GM23248 (cell line): ENCODE data around the gene DPYD. TPM values are rescaled to one million over a fixed set of nuclear protein-coding genes. Genes with fewer than 3 reads are reported as not detected.

Experiments used
- DNase-seq: peaks from one replicate; pipeline ENCODE4 v3.0.0-alpha.2; 2015
- H2AFZ ChIP-seq: fragments of 200-600 bp; sonication (generic); 2 replicates; pipeline ENCODE4 v1.6.1; 2016; ENCODE audit warnings: antibody characterized with exemption
- H3F3A ChIP-seq: fragments of 200-600 bp; sonication (generic); 2 replicates; pipeline ENCODE4 v1.6.1; 2016; ENCODE audit warnings: mild to moderate bottlenecking, antibody characterized with exemption, mixed run types; ENCODE audit not compliant: insufficient read depth
- H3K27ac ChIP-seq: fragments of 200-600 bp; sonication (generic); 2 replicates; pipeline ENCODE4 v1.5.1; 2016; ENCODE audit warnings: mild to moderate bottlenecking
- H3K27me3 ChIP-seq: fragments of 200-600 bp; sonication (generic); replicated peaks from 2 replicates; pipeline ENCODE4 v1.6.1; 2016; ENCODE audit warnings: mild to moderate bottlenecking; ENCODE audit not compliant: insufficient read depth
- H3K36me3 ChIP-seq: fragments of 200-600 bp; sonication (generic); 2 replicates; pipeline ENCODE4 v1.6.1; 2016; ENCODE audit warnings: low read depth, mild to moderate bottlenecking
- H3K4me1 ChIP-seq: fragments of 200-600 bp; sonication (generic); 2 replicates; pipeline ENCODE4 v1.6.1; 2016; ENCODE audit warnings: mild to moderate bottlenecking; ENCODE audit not compliant: insufficient read depth
- H3K4me2 ChIP-seq: fragments of 200-600 bp; sonication (generic); one replicate; pipeline ENCODE4 v1.6.1; 2016; ENCODE audit warnings: mild to moderate bottlenecking; ENCODE audit not compliant: unreplicated experiment
- H3K4me3 ChIP-seq: fragments of 200-600 bp; sonication (generic); 2 replicates; pipeline ENCODE4 v1.5.1; 2016; ENCODE audit warnings: mild to moderate bottlenecking
- H3K79me2 ChIP-seq: fragments of 200-600 bp; sonication (generic); 2 replicates; pipeline ENCODE4 v1.6.1; 2016; ENCODE audit warnings: mild to moderate bottlenecking; ENCODE audit not compliant: insufficient read depth
- H3K9ac ChIP-seq: fragments of 200-600 bp; sonication (generic); 2 replicates; pipeline ENCODE4 v1.6.1; 2016; ENCODE audit warnings: mild to moderate bottlenecking
- H3K9me2 ChIP-seq: fragments of 200-600 bp; sonication (generic); 2 replicates; pipeline ENCODE4 v1.6.1; 2016; ENCODE audit warnings: mixed run types, mild to moderate bottlenecking, moderate library complexity; ENCODE audit not compliant: insufficient read depth
- H3K9me3 ChIP-seq: fragments of 200-600 bp; sonication (generic); one replicate; pipeline ENCODE4 v1.6.1; 2017; ENCODE audit warnings: low read depth
- H4K20me1 ChIP-seq: fragments of 200-600 bp; sonication (generic); 2 replicates; pipeline ENCODE4 v1.6.0; 2016; ENCODE audit not compliant: insufficient read depth
- EZH2 ChIP-seq: fragments of 200-600 bp; sonication (generic); IDR thresholded peaks from 2 replicates; pipeline ENCODE4 v1.6.1; 2018; ENCODE audit warnings: antibody characterized with exemption, mild to moderate bottlenecking; ENCODE audit not compliant: insufficient read depth, poor library complexity, severe bottlenecking
- EZH2phosphoT487 ChIP-seq: fragments of 200-600 bp; sonication (generic); IDR thresholded peaks from 2 replicates; pipeline ENCODE4 v1.6.1; 2018; ENCODE audit warnings: antibody characterized with exemption, moderate library complexity, mild to moderate bottlenecking, low read depth; ENCODE audit not compliant: insufficient read depth
- WGBS, 2 experiments: methylation state at CpG; one replicate each; pipeline ENCODE4 v1.1.6; 2015 to 2017; ENCODE audit warnings: low lambda C conversion rate in 2 of 2, low coverage in 1 of 2; ENCODE audit errors: missing lambda C conversion rate in 2 of 2; 5-methylcytosine and 5-hydroxymethylcytosine counted together
- in situ Hi-C: fragments of 300-500 bp; cut with MboI; formaldehyde crosslinking; loops from 2 replicates; pipeline ENCODE4 v1.15.0; 2020
- polyA plus RNA-seq: library from polyadenylated mRNA; unstranded; fragments of >200 nt; fragmentation: Nextera tagmentation; extraction: Ambion mirVana; gene quantifications from 2 replicates; pipeline ENCODE4 v1.2.1, GENCODE V29; 2016
- total RNA-seq: library from RNA; depleted of rRNA; stranded (reverse); fragments of >200 nt; shearing (Covaris generic); gene quantifications from 2 replicates; pipeline ENCODE4 v1.2.3, GENCODE V29; 2014

DPYD gene
- total and polyA plus RNA-seq, 2 experiments from 2014 or later: 38.4 to 70.7 TPM

DNA sequence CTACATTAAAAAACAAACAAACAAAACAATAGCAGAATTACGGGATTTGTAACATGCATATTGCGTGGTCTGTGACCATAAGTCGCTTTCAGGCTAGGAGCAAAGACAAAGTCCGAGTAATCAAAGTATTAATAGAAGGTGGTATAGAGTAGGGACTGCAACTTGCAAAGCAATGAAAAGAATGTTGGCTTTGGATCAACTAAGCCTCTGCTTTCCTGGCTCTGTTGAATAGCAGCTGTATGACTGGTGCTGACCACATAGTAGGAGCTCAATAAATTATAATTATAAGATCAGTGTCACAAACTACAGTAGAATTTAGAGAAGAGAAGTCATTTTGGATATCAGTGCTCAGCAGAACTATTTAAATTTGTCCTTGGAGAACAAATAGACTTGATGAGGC, 586.4 kb downstream of the DPYD start:
- peak; percentile 83 for DNase-seq
- Histone ChIP-seq H3K4me1 (peaks cover 45% of the 10 kb centered on the region), H3K9me2 (no peaks in the 10 kb centered on the region), H4K20me1 (no peaks in the 10 kb centered on the region), H3K4me2 (peak overlapping the region; percentile 65), H2AFZ (no peak overlapping the region), H3K9ac (no peak overlapping the region), H3K79me2 (no peaks in the 10 kb centered on the region), H3K9me3 (no peaks in the 10 kb centered on the region), H3K4me3 (no peak overlapping the region), H3K27me3 (no peaks in the 10 kb centered on the region), H3K36me3 (no peaks in the 10 kb centered on the region), H3K27ac (0 out of 2 replicates have a peak overlapping the region, but pooled peaks have one; percentile 14), H3F3A (peaks cover 38% of the 10 kb centered on the region)
- WGBS, 2 experiments: 46 to 60% methylated on average over 4 of the region's 4 CpGs
- in situ Hi-C loops: no loop called here
- TF ChIP-seq EZH2 (no peak), EZH2phosphoT487 (no peak)

DNA sequence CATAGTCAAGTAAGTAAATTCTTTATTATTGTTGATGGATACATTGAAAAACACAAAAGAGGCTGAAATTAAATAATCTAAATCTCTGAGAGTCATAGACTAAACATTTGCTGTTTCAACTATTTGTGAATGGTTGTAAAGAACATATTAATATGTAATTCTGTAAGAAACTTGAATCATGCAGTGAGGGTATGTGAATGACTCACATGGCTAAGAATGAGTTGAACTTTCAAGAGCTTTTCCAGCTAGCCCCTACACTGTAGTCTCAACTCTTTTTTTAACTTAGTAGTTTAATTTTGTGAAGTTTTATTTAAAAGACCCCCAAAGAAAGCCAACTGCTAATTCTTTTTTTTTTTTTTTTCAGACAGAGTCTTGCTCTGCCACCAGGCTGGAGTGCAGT, 588.1 kb downstream of the DPYD start:
- H2AFZ ChIP-seq: no peak overlapping the region
- H3K36me3 ChIP-seq: no peaks in the 10 kb centered on the region
- H3K27me3 ChIP-seq: no peaks in the 10 kb centered on the region
- in situ Hi-C loops: no loop called here
- no peaks in the 10 kb centered on the region for H3K9me2 ChIP-seq
- no peaks in the 10 kb centered on the region for H4K20me1 ChIP-seq
- no peak overlapping the region for H3K9ac ChIP-seq
- peak overlapping the region; percentile 27 for H3K4me2 ChIP-seq
- peak; percentile 75 for DNase-seq
- H3K27ac ChIP-seq: peak overlapping the region; percentile 11; the same call in 1 of the 2 replicates
- H3K4me1 ChIP-seq: peaks cover 45% of the 10 kb centered on the region
- TF ChIP-seq EZH2 (no peak), EZH2phosphoT487 (no peak)
- no peaks in the 10 kb centered on the region for H3K9me3 ChIP-seq
- H3F3A ChIP-seq: peaks cover 38% of the 10 kb centered on the region
- H3K4me3 ChIP-seq: no peak overlapping the region
- no peaks in the 10 kb centered on the region for H3K79me2 ChIP-seq

DNA sequence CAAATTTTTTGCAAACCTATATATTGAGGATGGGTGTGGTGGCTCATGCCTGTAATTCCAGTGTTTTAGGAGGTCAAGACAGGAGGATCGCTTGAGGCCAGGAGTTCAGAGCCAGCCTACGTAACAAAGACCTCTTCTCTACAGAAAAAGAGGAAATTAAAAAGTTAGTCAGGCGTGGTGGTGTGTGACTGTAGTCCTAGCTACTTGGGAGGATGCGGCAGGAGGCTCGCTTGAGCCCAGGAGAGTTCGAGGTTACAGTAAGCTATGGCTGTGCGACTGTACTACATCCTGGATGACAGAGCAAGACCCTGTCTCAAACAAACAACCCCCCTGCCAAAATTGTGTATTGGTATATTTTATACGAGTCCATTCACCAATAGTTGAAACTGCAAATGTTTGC, 589.7 kb downstream of the DPYD start:
- Histone ChIP-seq H3K36me3 (no peaks in the 10 kb centered on the region), H3K4me1 (peaks cover 44% of the 10 kb centered on the region), H2AFZ (no peak overlapping the region), H3K27me3 (no peaks in the 10 kb centered on the region), H3K4me3 (no peak overlapping the region), H3K27ac (no peak overlapping the region), H3K9me3 (no peaks in the 10 kb centered on the region), H3F3A (peaks cover 36% of the 10 kb centered on the region), H3K9me2 (no peaks in the 10 kb centered on the region; the same call in 1 of the 2 replicates), H3K9ac (no peak overlapping the region), H3K79me2 (no peaks in the 10 kb centered on the region), H3K4me2 (no peak overlapping the region), H4K20me1 (no peaks in the 10 kb centered on the region)
- no peak for TF ChIP-seq EZH2
- TF ChIP-seq EZH2phosphoT487: no peak
- no peak for DNase-seq
- 96 to 98% methylated on average over 8 of the region's 8 CpGs for WGBS, 2 experiments
- in situ Hi-C loops: no loop called here

DNA sequence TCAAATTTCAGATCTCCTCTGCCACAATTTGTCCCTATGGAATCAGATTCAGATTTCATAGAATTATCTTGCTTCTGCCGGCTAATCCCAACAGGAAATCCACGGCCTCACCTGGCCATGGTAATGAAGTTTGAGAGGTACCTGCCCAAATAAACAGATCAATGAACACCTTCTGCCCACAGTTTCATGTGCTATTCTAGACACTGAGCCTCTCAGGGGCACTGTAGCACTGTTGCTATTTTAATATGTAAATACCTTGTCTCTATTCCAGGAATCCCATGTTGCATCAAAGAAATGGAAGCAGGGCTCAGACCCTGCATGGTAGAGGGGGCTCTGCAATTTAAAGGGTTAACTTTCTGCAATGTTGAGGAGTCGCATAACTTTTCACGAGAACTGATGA, 606.1 kb downstream of the DPYD start:
- Histone ChIP-seq H3K9me2 (no peaks in the 10 kb centered on the region), H3K79me2 (no peaks in the 10 kb centered on the region), H4K20me1 (no peaks in the 10 kb centered on the region), H3K4me1 (no peaks in the 10 kb centered on the region), H2AFZ (no peak overlapping the region), H3K9ac (no peak overlapping the region), H3K4me3 (no peak overlapping the region), H3K9me3 (no peaks in the 10 kb centered on the region), H3K27ac (no peak overlapping the region), H3K4me2 (no peak overlapping the region), H3K27me3 (no peaks in the 10 kb centered on the region), H3F3A (no peaks in the 10 kb centered on the region), H3K36me3 (no peaks in the 10 kb centered on the region)
- TF ChIP-seq EZH2phosphoT487 (no peak), EZH2 (no peak)
- in situ Hi-C loops: no loop called here
- no peak for DNase-seq
- WGBS, 2 experiments: 79 to 92% methylated on average over 4 of the region's 4 CpGs

DNA sequence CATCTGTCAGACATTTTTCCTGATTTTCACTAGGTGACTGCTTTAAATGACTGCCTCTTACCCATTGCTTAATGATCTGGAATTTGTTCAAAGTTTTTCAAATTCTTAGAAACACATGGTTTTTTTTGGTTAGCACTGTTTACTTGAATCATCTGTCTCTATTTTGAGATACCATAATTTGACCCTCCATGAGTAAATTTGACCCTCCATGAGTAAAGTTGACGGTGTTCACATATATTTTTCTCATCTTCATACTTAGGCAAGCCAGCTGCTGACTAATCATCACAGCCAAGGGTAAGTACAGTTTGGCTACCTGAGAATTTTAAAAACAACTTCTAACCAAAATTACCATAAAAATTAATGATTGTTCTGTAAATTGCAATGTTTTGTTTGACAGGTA, 612.7 kb downstream of the DPYD start:
- Histone ChIP-seq H3K36me3 (0 out of 2 replicates have a peak, but pooled peaks cover 3% of the 10 kb centered on the region), H3K27ac (0 out of 2 replicates have a peak overlapping the region, but pooled peaks have one; percentile 9), H3K27me3 (no peaks in the 10 kb centered on the region), H2AFZ (no peak overlapping the region), H3F3A (peaks cover 16% of the 10 kb centered on the region; the same call in 1 of the 2 replicates), H3K4me1 (peaks cover 21% of the 10 kb centered on the region), H3K9me2 (no peaks in the 10 kb centered on the region), H3K9ac (no peak overlapping the region), H3K4me3 (no peak overlapping the region), H4K20me1 (no peaks in the 10 kb centered on the region), H3K4me2 (no peak overlapping the region), H3K9me3 (no peaks in the 10 kb centered on the region), H3K79me2 (no peaks in the 10 kb centered on the region)
- 2 to 4% methylated on average over 1 of the region's 1 CpG for WGBS, 2 experiments
- in situ Hi-C loops: no loop called here
- peak; percentile 61 for DNase-seq
- no peak for TF ChIP-seq EZH2
